ENCODE measurements around the gene SWAP70.

Gene SWAP70

DNA sequence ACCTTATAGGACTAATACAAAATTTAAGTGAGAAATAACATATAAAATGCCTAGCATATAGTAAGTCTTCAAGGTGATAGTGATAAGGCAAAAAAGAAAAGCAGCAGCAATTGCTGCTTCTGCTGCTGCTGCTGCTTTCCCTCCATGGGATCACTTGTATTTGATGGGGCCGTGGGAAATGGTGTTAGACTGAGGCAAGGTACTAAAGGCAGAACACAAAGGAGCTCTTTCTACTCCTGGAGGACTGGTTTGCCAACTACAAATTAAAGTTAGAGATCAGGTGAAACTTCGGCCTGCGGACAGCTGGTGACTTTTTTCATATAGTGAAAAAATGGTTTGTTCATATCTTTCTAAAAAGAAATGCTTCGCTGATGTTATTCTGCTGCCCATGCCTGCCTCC is 46.3 kb downstream of the SWAP70 start:
- Histone ChIP-seq H3K27ac (no peak overlapping the region), H3K4me3 (no peak overlapping the region), H3K4me1 (peaks cover 0 to 62% (median 26%) of the 10 kb centered on the region in 4 donors), H3K27me3 (no peaks in the 10 kb centered on the region), H3K36me3 (no peaks in the 10 kb centered on the region), H3K9me3 (no peaks in the 10 kb centered on the region)
- TF ChIP-seq, protein P1, sequence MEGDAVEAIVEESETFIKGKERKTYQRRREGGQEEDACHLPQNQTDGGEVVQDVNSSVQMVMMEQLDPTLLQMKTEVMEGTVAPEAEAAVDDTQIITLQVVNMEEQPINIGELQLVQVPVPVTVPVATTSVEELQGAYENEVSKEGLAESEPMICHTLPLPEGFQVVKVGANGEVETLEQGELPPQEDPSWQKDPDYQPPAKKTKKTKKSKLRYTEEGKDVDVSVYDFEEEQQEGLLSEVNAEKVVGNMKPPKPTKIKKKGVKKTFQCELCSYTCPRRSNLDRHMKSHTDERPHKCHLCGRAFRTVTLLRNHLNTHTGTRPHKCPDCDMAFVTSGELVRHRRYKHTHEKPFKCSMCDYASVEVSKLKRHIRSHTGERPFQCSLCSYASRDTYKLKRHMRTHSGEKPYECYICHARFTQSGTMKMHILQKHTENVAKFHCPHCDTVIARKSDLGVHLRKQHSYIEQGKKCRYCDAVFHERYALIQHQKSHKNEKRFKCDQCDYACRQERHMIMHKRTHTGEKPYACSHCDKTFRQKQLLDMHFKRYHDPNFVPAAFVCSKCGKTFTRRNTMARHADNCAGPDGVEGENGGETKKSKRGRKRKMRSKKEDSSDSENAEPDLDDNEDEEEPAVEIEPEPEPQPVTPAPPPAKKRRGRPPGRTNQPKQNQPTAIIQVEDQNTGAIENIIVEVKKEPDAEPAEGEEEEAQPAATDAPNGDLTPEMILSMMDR (IDR thresholded peaks at IDR 0.05) = no peak
- intact Hi-C loops (cut with DNase I; ENCODE audit: low total_unique reads) = no loop called here
- DNase-seq = no peak

GRCh38 chr11:9710852-9711251 is 47.0 kb downstream of the SWAP70 start:
- H3K27ac ChIP-seq = no peak overlapping the region
- TF ChIP-seq, protein P1 (IDR thresholded peaks at IDR 0.05) = no peak

GRCh38 chr11:9711454-9712307 is 47.8 kb downstream of the SWAP70 start:
- peaks cover 0 to 75% (median 31%) of the 10 kb centered on the region in 4 donors for H3K4me1 ChIP-seq
- intact Hi-C loops (cut with DNase I; ENCODE audit: low total_unique reads) = no loop called here
- no peak overlapping the region for H3K4me3 ChIP-seq
- H3K27ac ChIP-seq = peak overlapping the region in 1 of 2 donors; percentile 2
- DNase-seq = no peak
- no peaks in the 10 kb centered on the region for H3K9me3 ChIP-seq
- H3K36me3 ChIP-seq = no peaks in the 10 kb centered on the region
- TF ChIP-seq, protein P1 (IDR thresholded peaks at IDR 0.05) = no peak
- H3K27me3 ChIP-seq = no peaks in the 10 kb centered on the region

More at GRCh38 chr11:9710852-9711251, 47.0 kb downstream of the SWAP70 start:
- H3K9me3 ChIP-seq = no peaks in the 10 kb centered on the region
- no peaks in the 10 kb centered on the region for H3K27me3 ChIP-seq
- intact Hi-C loops (cut with DNase I; ENCODE audit: low total_unique reads) = no loop called here
- no peak overlapping the region for H3K4me3 ChIP-seq
- H3K4me1 ChIP-seq = peaks cover 0 to 67% (median 26%) of the 10 kb centered on the region in 4 donors
- DNase-seq = no peak
- no peaks in the 10 kb centered on the region for H3K36me3 ChIP-seq

DNA sequence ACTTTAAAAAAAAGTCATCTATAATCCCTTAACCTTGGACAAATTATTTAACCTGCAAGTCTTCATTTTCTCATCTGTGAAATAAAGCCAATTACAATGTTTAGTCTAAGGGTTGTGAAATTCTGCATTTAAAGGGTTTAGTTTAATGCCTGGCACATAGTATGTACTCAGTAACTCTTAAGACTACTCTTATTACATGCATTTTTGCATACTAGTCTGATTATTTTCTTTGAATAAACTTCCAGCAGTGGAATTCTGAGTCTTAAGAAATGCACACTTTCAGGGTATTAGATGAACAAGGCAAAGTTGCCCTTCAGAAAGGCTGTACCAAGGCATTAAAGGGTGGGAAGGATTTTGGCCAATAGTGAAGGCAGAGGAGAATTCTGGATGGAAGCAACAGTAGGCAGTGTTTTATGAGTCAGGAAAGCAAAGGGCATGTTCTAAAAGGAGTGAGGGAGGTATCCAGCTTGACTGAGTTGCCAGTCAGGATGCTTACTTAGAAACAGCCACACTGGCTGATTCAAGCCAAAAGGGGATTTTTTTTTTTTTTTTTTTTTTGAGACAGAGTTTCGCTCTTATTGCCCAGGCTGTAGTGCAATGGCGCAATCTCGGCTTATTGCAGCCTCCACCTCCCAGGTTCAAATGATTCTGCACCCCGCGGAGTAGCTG is 50.5 kb downstream of the SWAP70 start:
- Histone ChIP-seq H3K36me3 (no peaks in the 10 kb centered on the region), H3K4me1 (peaks cover 0 to 92% (median 47%) of the 10 kb centered on the region in 4 donors), H3K9me3 (no peaks in the 10 kb centered on the region), H3K4me3 (no peak overlapping the region), H3K27ac (peak overlapping the region in 1 of 2 donors; percentile 35), H3K27me3 (no peaks in the 10 kb centered on the region)
- TF ChIP-seq, protein P1 (IDR thresholded peaks at IDR 0.05) = no peak
- no peak for DNase-seq
- intact Hi-C loops (cut with DNase I; ENCODE audit: low total_unique reads) = no loop called here

DNA sequence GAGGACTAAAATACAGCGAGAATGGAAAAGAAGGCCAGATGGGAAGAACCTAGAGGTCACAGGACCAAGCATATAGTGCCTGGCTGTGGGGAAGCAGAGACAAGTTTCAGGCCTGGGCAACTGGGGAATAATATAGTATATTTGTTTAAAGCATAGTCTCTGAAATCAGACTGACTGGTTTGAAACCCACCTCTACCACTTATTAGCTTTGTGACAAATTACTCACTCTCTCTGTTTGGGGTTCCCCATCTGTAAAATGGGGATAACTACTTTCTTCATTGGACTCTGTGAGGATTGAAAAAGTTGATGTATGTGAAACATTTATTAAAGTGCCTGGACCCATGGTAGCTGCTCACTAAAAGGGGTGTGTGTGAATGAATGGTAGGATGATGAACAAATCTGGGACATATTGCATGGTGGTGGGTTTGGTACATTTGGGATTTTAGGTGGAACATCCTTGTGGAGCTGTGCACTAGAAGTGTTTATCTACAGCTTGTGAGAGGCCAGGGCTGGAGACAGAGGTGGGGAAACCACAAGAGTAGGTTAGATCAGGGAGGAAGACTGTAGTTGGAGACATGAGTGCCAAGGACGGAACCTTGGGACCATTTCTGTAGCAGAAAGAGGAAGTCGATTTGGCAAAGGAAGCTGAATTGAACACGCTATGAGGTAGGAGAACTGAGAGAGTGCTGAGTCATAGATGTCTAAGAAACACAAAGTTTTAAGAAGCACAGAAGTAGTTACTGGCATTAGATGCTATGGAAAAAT is 52.6 kb downstream of the SWAP70 start:
- intact Hi-C loops (cut with DNase I; ENCODE audit: low total_unique reads) = no loop called here
- TF ChIP-seq, protein P1 (IDR thresholded peaks at IDR 0.05) = no peak
- Histone ChIP-seq H3K36me3 (no peaks in the 10 kb centered on the region), H3K4me1 (peaks cover 0 to 83% (median 51%) of the 10 kb centered on the region in 4 donors), H3K4me3 (no peak overlapping the region), H3K27me3 (no peaks in the 10 kb centered on the region), H3K27ac (peak overlapping the region; percentile 23 to 59), H3K9me3 (no peaks in the 10 kb centered on the region)
- DNase-seq = peak in 1 of 2 donors; percentile 30

All from tibial artery (tissue), 4 donors.